HEK293T (cell line): ENCODE measurements around the gene FZD2.

Source experiments
- CTCF ChIA-PET: fragments of 350-600 bp; formaldehyde crosslinking; extraction: SDS; loops from one replicate; lab custom pipeline; 2021; ENCODE audit warnings: antibody characterized with exemption, inconsistent platforms; lab: Yijun Ruan, JAX
- POLR2A ChIA-PET: fragments of 350-600 bp; formaldehyde crosslinking; extraction: SDS; loops from one replicate; lab custom pipeline; 2020; ENCODE audit warnings: antibody characterized with exemption, inconsistent platforms; lab: Yijun Ruan, JAX
- DNase-seq: peaks from one replicate; pipeline ENCODE4 v3.0.0; 2012; ENCODE audit warnings: mixed read lengths; ENCODE audit errors: extremely low spot score
- ARNT ChIP-seq: fragments of 450-650 bp; IDR thresholded peaks from 2 replicates; pipeline ENCODE4 v1.6.1; 2017; ENCODE audit warnings: mild to moderate bottlenecking
- BHLHE40 ChIP-seq: fragments of 450-650 bp; IDR thresholded peaks from 2 replicates; pipeline ENCODE4 v1.6.1; 2016; ENCODE audit warnings: mild to moderate bottlenecking, moderate library complexity, borderline replicate concordance
- CTBP1 ChIP-seq: fragments of 450-650 bp; IDR thresholded peaks from 2 replicates; pipeline ENCODE4 v1.6.1; 2016; ENCODE audit warnings: borderline replicate concordance
- ELF4 ChIP-seq: fragments of 450-650 bp; IDR thresholded peaks from 2 replicates; pipeline ENCODE4 v1.6.1; 2017; ENCODE audit warnings: antibody characterized with exemption
- FOXA1 ChIP-seq: fragments of 450-650 bp; IDR thresholded peaks from 2 replicates; pipeline ENCODE4 v1.6.1; 2016; ENCODE audit warnings: mild to moderate bottlenecking
- FOXK2 ChIP-seq: fragments of 450-650 bp; IDR thresholded peaks from 2 replicates; pipeline ENCODE4 v1.6.1; 2016; ENCODE audit warnings: mild to moderate bottlenecking
- FOXM1 ChIP-seq: fragments of 450-650 bp; IDR thresholded peaks from 2 replicates; pipeline ENCODE4 v1.6.1; 2017; ENCODE audit warnings: mild to moderate bottlenecking, borderline replicate concordance
- HDGF ChIP-seq: fragments of 450-650 bp; IDR thresholded peaks from 2 replicates; pipeline ENCODE4 v1.6.1; 2017; ENCODE audit warnings: antibody characterized with exemption, borderline replicate concordance
- L3MBTL2 ChIP-seq: fragments of 450-650 bp; conservative IDR thresholded peaks from 2 replicates; pipeline ENCODE4 v1.6.1; 2016; ENCODE audit warnings: mild to moderate bottlenecking
- LEF1 ChIP-seq: fragments of 450-650 bp; IDR thresholded peaks from 2 replicates; pipeline ENCODE4 v1.6.1; 2017; ENCODE audit warnings: mild to moderate bottlenecking, borderline replicate concordance
- NFRKB ChIP-seq: fragments of 450-650 bp; IDR thresholded peaks from 2 replicates; pipeline ENCODE4 v1.6.1; 2016; ENCODE audit warnings: mild to moderate bottlenecking, moderate library complexity
- SP1 ChIP-seq: fragments of 450-650 bp; IDR thresholded peaks from 2 replicates; pipeline ENCODE4 v1.6.1; 2017
- SUZ12 ChIP-seq: fragments of 450-650 bp; IDR thresholded peaks from 2 replicates; pipeline ENCODE4 v1.6.1; 2016; ENCODE audit warnings: mild to moderate bottlenecking
- TARDBP ChIP-seq: fragments of 450-650 bp; IDR thresholded peaks from 2 replicates; pipeline ENCODE4 v1.6.1; 2016
- ZNF384 ChIP-seq: fragments of 450-650 bp; IDR thresholded peaks from 2 replicates; pipeline ENCODE4 v1.6.1; 2016
- TF ChIP-seq, protein P1 (sequence below): fragments of 450-650 bp; IDR thresholded peaks from 2 replicates; pipeline ENCODE4 v1.6.1; 2016

FZD2 gene

DNA sequence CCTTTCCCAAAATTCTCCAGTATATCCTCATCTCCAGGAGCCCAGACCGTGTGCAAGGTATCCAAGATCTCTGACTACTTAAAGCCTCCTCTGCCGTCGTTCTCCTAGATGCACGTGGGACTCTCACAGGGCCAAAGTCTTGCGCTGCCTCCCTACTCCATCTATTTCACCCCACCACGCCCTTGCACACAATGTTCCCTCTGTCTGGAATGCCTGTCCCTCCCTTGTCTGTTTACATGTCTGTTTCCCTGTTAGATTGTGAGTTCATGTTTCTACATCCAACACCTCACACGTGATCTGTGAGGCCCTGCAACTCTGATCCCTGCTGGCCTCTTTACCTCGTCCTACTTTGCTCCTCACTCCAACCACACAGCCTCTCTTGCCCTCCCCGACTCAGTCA is 4.9 kb upstream of the FZD2 start:
- POLR2A ChIA-PET = interaction anchor here (0.6 kb wide), 1 partner anchor 489 kb away, joined by 3 read pairs; no protein-coding TSS in a partner anchor
- TF ChIP-seq BHLHE40 (no peak), LEF1 (no peak), HDGF (no peak), ELF4 (no peak), NFRKB (no peak), CTBP1 (no peak)
- TF ChIP-seq, protein P1, sequence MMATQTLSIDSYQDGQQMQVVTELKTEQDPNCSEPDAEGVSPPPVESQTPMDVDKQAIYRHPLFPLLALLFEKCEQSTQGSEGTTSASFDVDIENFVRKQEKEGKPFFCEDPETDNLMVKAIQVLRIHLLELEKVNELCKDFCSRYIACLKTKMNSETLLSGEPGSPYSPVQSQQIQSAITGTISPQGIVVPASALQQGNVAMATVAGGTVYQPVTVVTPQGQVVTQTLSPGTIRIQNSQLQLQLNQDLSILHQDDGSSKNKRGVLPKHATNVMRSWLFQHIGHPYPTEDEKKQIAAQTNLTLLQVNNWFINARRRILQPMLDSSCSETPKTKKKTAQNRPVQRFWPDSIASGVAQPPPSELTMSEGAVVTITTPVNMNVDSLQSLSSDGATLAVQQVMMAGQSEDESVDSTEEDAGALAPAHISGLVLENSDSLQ = no peak
- CTCF ChIA-PET = interaction anchor here (0.7 kb wide), 1 partner anchor 13 kb away, joined by 3 read pairs; no protein-coding TSS in a partner anchor
- DNase-seq = no peak

DNA sequence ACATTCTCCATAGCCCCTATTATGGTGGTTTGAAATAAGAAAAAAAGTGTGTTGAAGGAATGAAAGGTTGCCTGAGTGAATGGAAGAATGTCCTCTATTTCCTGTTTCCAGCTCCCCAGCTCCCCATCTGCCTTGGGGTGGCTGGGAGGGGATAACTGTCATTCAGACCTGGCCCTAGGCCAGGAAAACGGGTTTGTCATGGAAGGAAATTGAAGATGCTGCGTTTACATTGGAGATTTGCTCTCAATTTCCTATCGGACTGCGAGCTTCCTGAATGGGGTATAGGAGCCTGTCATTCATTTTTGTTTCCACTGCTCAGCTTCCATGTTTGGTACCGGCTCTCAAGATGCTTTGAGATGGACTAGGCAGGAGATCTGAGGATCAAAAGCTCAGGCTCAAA is 2.2 kb upstream of the FZD2 start:
- ChIA-PET POLR2A (interaction anchor here (0.7 to 1.0 kb wide), 2 partner anchors 12 to 19 kb away, joined by 3 to 4 read pairs; no protein-coding TSS in a partner anchor), CTCF (interaction anchor here (1.0 to 1.3 kb wide), 3 partner anchors 19 to 86 kb away, joined by 3 read pairs; no protein-coding TSS in a partner anchor)
- DNase-seq = no peak
- no peak for TF ChIP-seq L3MBTL2
- TF ChIP-seq, protein P1 = peak; percentile 31; the same call in 1 of the 2 replicates

DNA sequence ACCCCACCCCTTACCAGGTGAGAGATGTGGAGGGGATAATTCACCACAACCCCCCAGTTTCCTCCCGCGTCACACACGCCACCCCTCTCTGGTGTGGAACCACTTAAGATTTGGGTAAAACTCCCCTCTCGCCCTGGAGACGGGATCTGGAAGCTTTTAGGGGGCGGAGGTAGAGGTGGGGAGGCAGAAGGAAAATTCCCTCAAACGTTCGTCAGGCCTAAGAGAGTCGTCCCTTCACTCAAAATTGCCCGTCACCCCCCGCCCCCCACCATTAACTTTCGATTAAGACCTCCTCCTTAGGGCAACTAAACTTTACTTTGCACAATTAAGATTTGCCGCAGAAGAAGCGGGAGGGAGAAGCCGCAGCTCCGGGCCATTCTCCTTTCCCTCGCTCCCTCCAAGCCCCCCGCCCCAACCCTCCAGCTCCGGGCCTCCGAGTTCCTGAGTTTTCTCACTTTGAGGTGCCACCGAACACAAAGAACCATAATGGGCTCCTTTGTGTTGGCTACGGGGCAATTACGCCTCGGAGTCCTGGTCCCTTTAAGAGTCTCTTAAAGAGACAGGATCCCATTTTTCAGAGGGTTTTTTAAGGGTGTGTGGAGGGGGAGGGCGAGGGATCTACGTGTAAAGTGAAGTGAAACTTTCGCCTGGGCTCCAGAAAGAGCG is 985 bp upstream of the FZD2 start:
- peak; percentile 50 for DNase-seq
- 0 out of 2 replicates have a peak, but pooled peaks have one; percentile 53 for TF ChIP-seq FOXM1
- TF ChIP-seq ELF4 = no peak
- CTCF ChIA-PET = interaction anchor here (0.5 to 1.0 kb wide), 3 partner anchors 26 to 86 kb away, joined by 3 to 4 read pairs (median 3); no protein-coding TSS in a partner anchor
- POLR2A ChIA-PET = interaction anchor here (0.7 to 1.9 kb wide), 15 partner anchors 10 to 365 kb away, joined by 3 to 11 read pairs (median 5); partner anchors contain the start of gene DBF4B

DNA sequence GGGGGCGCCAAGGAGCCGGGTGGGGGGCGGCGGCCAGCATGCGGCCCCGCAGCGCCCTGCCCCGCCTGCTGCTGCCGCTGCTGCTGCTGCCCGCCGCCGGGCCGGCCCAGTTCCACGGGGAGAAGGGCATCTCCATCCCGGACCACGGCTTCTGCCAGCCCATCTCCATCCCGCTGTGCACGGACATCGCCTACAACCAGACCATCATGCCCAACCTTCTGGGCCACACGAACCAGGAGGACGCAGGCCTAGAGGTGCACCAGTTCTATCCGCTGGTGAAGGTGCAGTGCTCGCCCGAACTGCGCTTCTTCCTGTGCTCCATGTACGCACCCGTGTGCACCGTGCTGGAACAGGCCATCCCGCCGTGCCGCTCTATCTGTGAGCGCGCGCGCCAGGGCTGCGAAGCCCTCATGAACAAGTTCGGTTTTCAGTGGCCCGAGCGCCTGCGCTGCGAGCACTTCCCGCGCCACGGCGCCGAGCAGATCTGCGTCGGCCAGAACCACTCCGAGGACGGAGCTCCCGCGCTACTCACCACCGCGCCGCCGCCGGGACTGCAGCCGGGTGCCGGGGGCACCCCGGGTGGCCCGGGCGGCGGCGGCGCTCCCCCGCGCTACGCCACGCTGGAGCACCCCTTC is 484 bp downstream of the FZD2 start:
- no peak for DNase-seq
- POLR2A ChIA-PET = interaction anchor here (0.8 to 1.9 kb wide), 10 partner anchors 11 to 86 kb away, joined by 3 to 11 read pairs (median 5); no protein-coding TSS in a partner anchor

DNA sequence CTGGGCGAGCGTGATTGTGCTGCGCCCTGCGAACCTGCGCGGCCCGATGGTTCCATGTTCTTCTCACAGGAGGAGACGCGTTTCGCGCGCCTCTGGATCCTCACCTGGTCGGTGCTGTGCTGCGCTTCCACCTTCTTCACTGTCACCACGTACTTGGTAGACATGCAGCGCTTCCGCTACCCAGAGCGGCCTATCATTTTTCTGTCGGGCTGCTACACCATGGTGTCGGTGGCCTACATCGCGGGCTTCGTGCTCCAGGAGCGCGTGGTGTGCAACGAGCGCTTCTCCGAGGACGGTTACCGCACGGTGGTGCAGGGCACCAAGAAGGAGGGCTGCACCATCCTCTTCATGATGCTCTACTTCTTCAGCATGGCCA is 1.0 kb downstream of the FZD2 start:
- CTCF ChIA-PET = no interaction called here
- POLR2A ChIA-PET = interaction anchor here (1.9 kb wide), 1 partner anchor 22 kb away, joined by 8 read pairs; no protein-coding TSS in a partner anchor
- no peak for DNase-seq
- TF ChIP-seq CTBP1 = no peak
- TF ChIP-seq HDGF = no peak
- TF ChIP-seq L3MBTL2 = no peak
- TF ChIP-seq BHLHE40 = no peak
- no peak for TF ChIP-seq ARNT
- TF ChIP-seq FOXK2 = no peak
- no peak for TF ChIP-seq TARDBP
- no peak for TF ChIP-seq ZNF384
- no peak for TF ChIP-seq FOXA1
- TF ChIP-seq SUZ12 = no peak
- TF ChIP-seq, protein P1 = no peak

More for the DNA sequence above, 484 bp downstream of the FZD2 start:
- TF ChIP-seq NFRKB (no peak), LEF1 (no peak), ZNF384 (no peak), ARNT (no peak), FOXM1 (no peak), ELF4 (no peak), SUZ12 (no peak), FOXK2 (no peak), SP1 (no peak), L3MBTL2 (no peak), TARDBP (no peak), CTBP1 (no peak), HDGF (no peak)
- TF ChIP-seq, protein P1 = no peak
- CTCF ChIA-PET = no interaction called here
